ENCODE data around the gene ST6GAL1.

ST6GAL1 gene

GRCh38 chr3:186895406-186895805 lies 34.9 kb upstream of the ST6GAL1 start:
- no peaks in the 10 kb centered on the region for H3K4me1 ChIP-seq (ENCODE audit: insufficient read depth, low read length)
- no peaks in the 10 kb centered on the region for H4K20me1 ChIP-seq (ENCODE audit: insufficient read depth, low read length)
- no peaks in the 10 kb centered on the region for H3K36me3 ChIP-seq (ENCODE audit: insufficient read depth, low read length)
- H3K9ac ChIP-seq (ENCODE audit: low read depth, low read length) = no peak overlapping the region
- TF ChIP-seq EZH2 (IDR thresholded peaks at IDR 0.05; ENCODE audit: borderline replicate concordance, low read depth, low read length, severe bottlenecking) = no peak
- no peak for TF ChIP-seq CTCF (IDR thresholded peaks at IDR 0.05; ENCODE audit: borderline replicate concordance, extremely low read depth, low read length, poor library complexity, severe bottlenecking)
- H2AFZ ChIP-seq (ENCODE audit: low read depth, low read length) = no peak overlapping the region
- no peak for ATAC-seq (ENCODE audit: insufficient read depth, low read depth)
- no peak overlapping the region for H3K4me3 ChIP-seq (ENCODE audit: low read depth in 1 of 2, low read length in 2 of 2)
- no peaks in the 10 kb centered on the region for H3K27me3 ChIP-seq (ENCODE audit: insufficient read depth, low read length, poor library complexity)
- no peak overlapping the region for H3K4me2 ChIP-seq (ENCODE audit: insufficient read depth, low read length)
- no peak for DNase-seq
- no peaks in the 10 kb centered on the region for H3K9me3 ChIP-seq (ENCODE audit: insufficient read depth, low read length, severe bottlenecking)
- H3K79me2 ChIP-seq (ENCODE audit: insufficient read depth, low read length) = no peaks in the 10 kb centered on the region
- no peak overlapping the region for H3K27ac ChIP-seq (ENCODE audit: low read length)

- TF ChIP-seq CTCF (IDR thresholded peaks at IDR 0.05; ENCODE audit: borderline replicate concordance, extremely low read depth, low read length, poor library complexity, severe bottlenecking) (no peak), EZH2 (IDR thresholded peaks at IDR 0.05; ENCODE audit: borderline replicate concordance, low read depth, low read length, severe bottlenecking) (no peak)
- H3K4me2 ChIP-seq (ENCODE audit: insufficient read depth, low read length) = no peak overlapping the region
- no peak overlapping the region for H3K27ac ChIP-seq (ENCODE audit: low read length)
- H2AFZ ChIP-seq (ENCODE audit: low read depth, low read length) = no peak overlapping the region
- ATAC-seq (ENCODE audit: insufficient read depth, low read depth) = no peak
- no peak for DNase-seq
- no peaks in the 10 kb centered on the region for H3K9me3 ChIP-seq (ENCODE audit: insufficient read depth, low read length, severe bottlenecking)
- H3K27me3 ChIP-seq (ENCODE audit: insufficient read depth, low read length, poor library complexity) = no peaks in the 10 kb centered on the region
- no peaks in the 10 kb centered on the region for H3K4me1 ChIP-seq (ENCODE audit: insufficient read depth, low read length)
- H3K9ac ChIP-seq (ENCODE audit: low read depth, low read length) = no peak overlapping the region
- H3K79me2 ChIP-seq (ENCODE audit: insufficient read depth, low read length) = no peaks in the 10 kb centered on the region
- H3K36me3 ChIP-seq (ENCODE audit: insufficient read depth, low read length) = no peaks in the 10 kb centered on the region
- H4K20me1 ChIP-seq (ENCODE audit: insufficient read depth, low read length) = no peaks in the 10 kb centered on the region
- H3K4me3 ChIP-seq (ENCODE audit: low read depth in 1 of 2, low read length in 2 of 2) = no peak overlapping the region
Measured at GRCh38 chr3:186896006-186896405, 34.3 kb upstream of the ST6GAL1 start.

- H3K4me3 ChIP-seq (ENCODE audit: low read depth in 1 of 2, low read length in 2 of 2) = no peak overlapping the region
- H3K9ac ChIP-seq (ENCODE audit: low read depth, low read length) = no peak overlapping the region
- H3K27me3 ChIP-seq (ENCODE audit: insufficient read depth, low read length, poor library complexity) = no peaks in the 10 kb centered on the region
- ATAC-seq (ENCODE audit: insufficient read depth, low read depth) = no peak
- no peak overlapping the region for H3K4me2 ChIP-seq (ENCODE audit: insufficient read depth, low read length)
- H3K4me1 ChIP-seq (ENCODE audit: insufficient read depth, low read length) = no peaks in the 10 kb centered on the region
- H4K20me1 ChIP-seq (ENCODE audit: insufficient read depth, low read length) = no peaks in the 10 kb centered on the region
- no peaks in the 10 kb centered on the region for H3K36me3 ChIP-seq (ENCODE audit: insufficient read depth, low read length)
- no peak for TF ChIP-seq EZH2 (IDR thresholded peaks at IDR 0.05; ENCODE audit: borderline replicate concordance, low read depth, low read length, severe bottlenecking)
- no peak for TF ChIP-seq CTCF (IDR thresholded peaks at IDR 0.05; ENCODE audit: borderline replicate concordance, extremely low read depth, low read length, poor library complexity, severe bottlenecking)
- no peaks in the 10 kb centered on the region for H3K9me3 ChIP-seq (ENCODE audit: insufficient read depth, low read length, severe bottlenecking)
- H3K27ac ChIP-seq (ENCODE audit: low read length) = no peak overlapping the region
- no peak overlapping the region for H2AFZ ChIP-seq (ENCODE audit: low read depth, low read length)
- no peaks in the 10 kb centered on the region for H3K79me2 ChIP-seq (ENCODE audit: insufficient read depth, low read length)
- DNase-seq = no peak
Measured at GRCh38 chr3:186896875-186897274, 33.5 kb upstream of the ST6GAL1 start.

All from DND-41 (cell line).